ENCODE results near the gene CACNA2D3.

- TF ChIP-seq CTCF (IDR thresholded peaks at IDR 0.05) (no peak), POLR2A (IDR thresholded peaks at IDR 0.05) (no peak)
Measured at GRCh38 chr3:55060896-55061719, 938.8 kb downstream of the CACNA2D3 start.

Measured in transverse colon (tissue), 3 donors.